Thymus (tissue), 11 donors: ENCODE results near the gene GLRA1. TPM values are rescaled to one million over a fixed set of nuclear protein-coding genes. Genes with fewer than 3 reads are reported as not detected.

Experiments used
- DNase-seq, 9 donors: peaks; one replicate each; pipeline ENCODE4 v3.0.0-alpha.2; 2013; ENCODE audit warnings: low spot score in 9 of 9, low read depth in 6 of 9, missing footprints in 1 of 9
- H3K27ac ChIP-seq, 2 donors: one replicate each; pipeline ENCODE4 v1.5.1; 2013; ENCODE audit warnings: control low read depth in 1 of 2, low read depth in 1 of 2, low read length in 1 of 2, mild to moderate bottlenecking in 1 of 2, moderate library complexity in 1 of 2
- H3K27me3 ChIP-seq, 2 donors: one replicate each; pipeline ENCODE4 v1.5.1; 2013; ENCODE audit warnings: low read length in 1 of 2; ENCODE audit not compliant: control insufficient read depth in 2 of 2, insufficient read depth in 1 of 2
- H3K36me3 ChIP-seq, 2 donors: one replicate each; pipeline ENCODE4 v1.5.1; 2013; ENCODE audit warnings: low read length in 1 of 2, mild to moderate bottlenecking in 1 of 2, moderate library complexity in 1 of 2; ENCODE audit not compliant: control insufficient read depth in 2 of 2, insufficient read depth in 2 of 2
- H3K4me1 ChIP-seq, 2 donors: one replicate each; pipeline ENCODE4 v1.5.1; 2013; ENCODE audit warnings: low read length in 2 of 2; ENCODE audit not compliant: control insufficient read depth in 2 of 2, insufficient read depth in 2 of 2
- H3K4me3 ChIP-seq, 2 donors: one replicate each; pipeline ENCODE4 v1.5.1; 2013; ENCODE audit warnings: low read length in 2 of 2, control low read depth in 1 of 2, mild to moderate bottlenecking in 1 of 2
- H3K9me3 ChIP-seq, 2 donors: one replicate each; pipeline ENCODE4 v1.5.1; 2013; ENCODE audit warnings: low read length in 1 of 2, mild to moderate bottlenecking in 1 of 2; ENCODE audit not compliant: control insufficient read depth in 2 of 2, insufficient read depth in 1 of 2
- WGBS: extraction: QIAGEN DNeasy Blood & Tissue Kit; methylation state at CpG from one replicate; pipeline ENCODE4 v1.1.7; 2013; 5-methylcytosine and 5-hydroxymethylcytosine counted together
- polyA plus RNA-seq: library from polyadenylated mRNA; stranded (reverse); fragments of 200-250 nt; gene quantifications from one replicate; pipeline ENCODE4 v1.2.3, GENCODE V29; 2013
- total RNA-seq: library from RNA; stranded (reverse); fragments of 120-200 nt; gene quantifications from one replicate; pipeline ENCODE4 v1.2.4, GENCODE V29; 2013
- donor health status: healthy.

Gene GLRA1
- total and polyA plus RNA-seq, 2 donors, result not detected

DNA sequence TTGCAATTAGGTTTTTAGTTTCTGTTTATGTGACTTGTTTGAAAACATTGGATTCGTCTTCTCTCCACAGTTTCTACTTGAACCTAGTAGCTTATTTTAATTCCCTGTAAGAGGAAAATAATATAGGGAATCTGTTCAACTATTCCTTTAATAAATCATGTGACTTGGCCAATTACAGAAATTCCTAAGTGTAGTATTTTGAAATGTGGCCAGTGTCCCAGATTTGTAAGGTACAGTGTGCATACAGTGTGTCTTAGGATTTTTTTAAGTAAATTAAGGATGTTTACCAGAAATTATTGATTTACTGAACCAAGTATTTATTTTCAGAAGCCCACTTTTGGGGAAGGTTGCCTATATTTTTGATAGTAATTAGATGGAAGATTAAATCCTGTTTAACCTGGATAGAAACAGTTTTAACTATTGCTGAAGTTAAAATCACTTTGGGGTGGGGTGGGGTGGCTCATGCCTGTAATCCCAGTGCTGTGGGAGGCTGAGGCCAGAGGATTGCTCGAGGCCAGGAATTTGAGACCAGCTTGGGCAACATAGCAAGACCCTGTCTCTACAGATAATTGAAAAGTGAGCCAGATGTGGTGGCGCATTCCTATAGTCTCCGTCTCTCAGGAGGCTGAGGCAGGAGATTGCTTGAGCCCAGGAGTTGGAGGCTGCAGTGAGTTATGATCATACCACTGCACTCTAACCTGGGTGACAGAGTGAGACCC, 116.0 kb downstream of the GLRA1 start:
- H3K27ac ChIP-seq, result no peak overlapping the region
- no peak overlapping the region for H3K4me3 ChIP-seq
- no peaks in the 10 kb centered on the region for H3K9me3 ChIP-seq
- H3K36me3 ChIP-seq, result peaks cover 19 to 77% of the 10 kb centered on the region in 2 donors
- no peak for DNase-seq
- WGBS, result 98% methylated on average over 4 of the region's 4 CpGs
- H3K4me1 ChIP-seq, result no peaks in the 10 kb centered on the region
- no peaks in the 10 kb centered on the region for H3K27me3 ChIP-seq

DNA sequence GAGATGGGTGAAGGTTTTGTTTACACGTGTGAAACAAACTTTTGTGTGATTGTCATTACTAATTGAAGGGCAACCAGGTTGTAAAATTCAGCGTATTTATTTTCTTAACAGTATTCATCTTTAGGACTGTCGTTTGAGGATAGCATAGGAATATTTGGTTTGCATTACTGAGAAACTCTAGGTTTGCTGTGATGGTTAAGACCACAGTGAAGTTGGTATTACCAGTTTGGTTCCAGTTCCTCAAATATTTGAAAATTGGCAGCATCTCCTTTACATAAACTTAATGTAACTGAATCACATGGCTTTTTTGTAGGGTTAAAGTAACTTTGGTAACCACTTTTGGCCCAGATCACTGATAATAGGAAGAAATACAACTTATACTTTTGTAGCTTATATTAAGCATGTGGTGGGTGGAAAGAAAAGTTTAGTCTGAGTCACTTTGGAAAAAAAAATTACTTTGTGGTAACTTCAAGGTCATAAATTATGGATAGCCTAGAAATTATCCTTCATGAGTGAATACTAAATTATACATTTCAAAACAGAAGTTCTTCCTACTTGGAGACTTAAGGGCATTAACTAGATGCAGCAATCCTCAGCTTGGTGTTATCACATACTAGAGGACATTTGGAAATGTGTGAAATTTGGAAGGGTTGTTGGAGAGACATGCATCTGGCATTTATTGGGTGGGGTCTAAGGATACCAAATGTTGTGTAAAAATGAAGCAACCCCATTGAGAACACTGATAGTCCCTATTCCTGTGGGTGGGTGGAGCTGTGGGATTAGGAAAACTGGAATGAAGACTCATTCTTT, 119.0 kb downstream of the GLRA1 start:
- 99% methylated on average over 3 of the region's 3 CpGs for WGBS
- Histone ChIP-seq H3K9me3 (no peaks in the 10 kb centered on the region), H3K36me3 (peaks cover 24 to 81% of the 10 kb centered on the region in 2 donors), H3K4me1 (no peaks in the 10 kb centered on the region), H3K27me3 (no peaks in the 10 kb centered on the region), H3K4me3 (no peak overlapping the region), H3K27ac (no peak overlapping the region)
- no peak for DNase-seq

DNA sequence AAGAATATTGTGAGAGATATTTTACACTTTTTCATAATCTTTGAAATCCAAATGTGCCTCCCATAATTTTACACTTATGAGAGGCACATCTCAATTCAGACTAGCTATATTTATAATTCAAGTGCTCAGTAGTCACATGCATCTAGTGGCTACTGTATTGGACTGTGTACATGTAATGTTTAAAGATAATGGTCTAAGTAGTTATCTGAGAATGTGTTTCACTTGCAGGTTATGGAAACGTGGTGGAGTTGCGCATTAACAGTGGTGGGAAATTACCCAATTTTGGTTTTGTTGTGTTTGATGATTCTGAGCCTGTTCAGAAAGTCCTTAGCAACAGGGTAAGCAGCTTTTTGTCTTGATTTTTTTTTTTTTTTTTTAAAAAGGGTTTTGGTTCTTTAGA, 124.1 kb downstream of the GLRA1 start:
- no peaks in the 10 kb centered on the region for H3K27me3 ChIP-seq
- no peaks in the 10 kb centered on the region for H3K9me3 ChIP-seq
- no peak overlapping the region for H3K27ac ChIP-seq
- no peaks in the 10 kb centered on the region for H3K4me1 ChIP-seq
- 93% methylated on average over 2 of the region's 2 CpGs for whole genome bisulfite sequencing
- H3K4me3 ChIP-seq, result no peak overlapping the region
- no peak for DNase-seq
- H3K36me3 ChIP-seq, result peaks cover 46 to 87% of the 10 kb centered on the region in 2 donors

DNA sequence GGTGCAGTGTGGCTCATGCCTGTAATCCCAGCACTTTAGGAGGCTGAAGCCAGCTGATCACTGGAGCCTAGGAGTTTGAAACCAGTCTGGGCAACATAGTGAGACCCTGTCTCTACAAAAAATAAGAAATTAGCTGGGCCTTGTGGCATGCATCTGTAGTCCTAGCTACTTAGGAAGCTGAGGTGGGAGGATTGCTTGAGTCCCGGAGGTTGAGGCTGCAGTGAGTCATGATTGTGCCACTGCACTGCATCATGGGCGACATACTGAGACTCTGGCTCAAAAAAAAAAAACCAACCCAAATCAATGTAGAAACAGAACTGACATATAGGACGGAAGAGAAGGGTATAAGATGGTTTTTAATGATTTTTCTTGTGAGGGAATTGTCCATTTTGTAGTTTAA, 125.2 kb downstream of the GLRA1 start:
- Histone ChIP-seq H3K36me3 (peaks cover 52 to 89% of the 10 kb centered on the region in 2 donors), H3K27me3 (no peaks in the 10 kb centered on the region), H3K9me3 (no peaks in the 10 kb centered on the region), H3K4me3 (no peak overlapping the region), H3K27ac (no peak overlapping the region), H3K4me1 (no peaks in the 10 kb centered on the region)
- no peak for DNase-seq
- WGBS, result 96% methylated on average over 3 of the region's 3 CpGs

- WGBS, result over 99% methylated on average over 3 of the region's 3 CpGs
- Histone ChIP-seq H3K4me3 (no peak overlapping the region), H3K4me1 (no peaks in the 10 kb centered on the region), H3K27me3 (no peaks in the 10 kb centered on the region), H3K36me3 (peaks cover 53 to 92% of the 10 kb centered on the region in 2 donors), H3K27ac (no peak overlapping the region), H3K9me3 (no peaks in the 10 kb centered on the region)
- DNase-seq, result no peak
These were observed 126.0 kb downstream of the GLRA1 start for GRCh38 chr5:151798674-151799073.

DNA sequence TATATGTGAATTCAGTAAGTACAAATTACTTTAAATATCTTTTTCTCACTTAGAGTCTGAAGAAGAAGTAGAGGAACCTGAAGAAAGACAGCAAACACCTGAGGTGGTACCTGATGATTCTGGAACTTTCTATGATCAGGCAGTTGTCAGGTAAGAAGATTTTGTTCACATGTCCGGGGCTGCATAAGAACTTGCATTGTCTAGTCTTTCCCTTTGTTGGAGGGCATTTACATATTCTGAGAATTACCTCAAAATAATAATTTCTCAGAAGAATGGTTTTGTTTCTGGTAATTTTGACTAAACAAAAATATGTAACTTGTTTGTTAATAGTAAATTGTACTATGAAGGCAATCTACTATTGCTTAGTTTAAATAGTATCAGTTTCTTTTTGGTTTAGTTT, 129.2 kb downstream of the GLRA1 start:
- no peak overlapping the region for H3K27ac ChIP-seq

GRCh38 chr5:151793358-151793757, 131.3 kb downstream of the GLRA1 start:
- no peak overlapping the region for H3K27ac ChIP-seq
- peaks cover 53 to 88% of the 10 kb centered on the region in 2 donors for H3K36me3 ChIP-seq
- DNase-seq, result no peak
- 97% methylated on average over 3 of the region's 3 CpGs for WGBS
- no peaks in the 10 kb centered on the region for H3K27me3 ChIP-seq
- no peaks in the 10 kb centered on the region for H3K4me1 ChIP-seq
- H3K4me3 ChIP-seq, result no peak overlapping the region
- H3K9me3 ChIP-seq, result no peaks in the 10 kb centered on the region

More for the DNA sequence above, 129.2 kb downstream of the GLRA1 start:
- Histone ChIP-seq H3K36me3 (peaks cover 59 to 89% of the 10 kb centered on the region in 2 donors), H3K4me1 (no peaks in the 10 kb centered on the region), H3K27me3 (no peaks in the 10 kb centered on the region), H3K4me3 (no peak overlapping the region), H3K9me3 (no peaks in the 10 kb centered on the region)
- DNase-seq, result no peak
- WGBS, result 97% methylated on average over 1 of the region's 1 CpG

DNA sequence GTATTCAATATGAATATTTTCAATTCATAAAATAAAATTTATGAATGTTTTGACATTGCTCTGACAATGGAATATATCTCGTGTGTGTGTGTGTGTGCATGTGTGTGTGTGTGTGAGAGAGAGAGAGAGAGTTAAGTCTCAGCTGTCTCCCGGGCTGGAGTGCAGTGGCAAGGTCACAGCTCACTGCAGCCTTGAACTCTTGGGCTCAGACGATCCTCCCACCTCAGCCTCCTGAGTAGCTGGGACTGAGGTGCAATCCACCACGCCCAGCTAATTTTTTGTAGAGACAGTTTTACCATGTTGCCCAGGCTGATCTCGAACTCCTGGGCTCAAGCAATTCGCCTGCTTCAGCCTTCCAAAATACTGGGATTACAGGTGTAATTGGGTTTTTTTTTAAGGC, 136.8 kb downstream of the GLRA1 start:
- no peaks in the 10 kb centered on the region for H3K9me3 ChIP-seq
- no peak for DNase-seq
- H3K27ac ChIP-seq, result no peak overlapping the region
- 98% methylated on average over 6 of the region's 6 CpGs for WGBS
- no peaks in the 10 kb centered on the region for H3K4me1 ChIP-seq
- H3K27me3 ChIP-seq, result no peaks in the 10 kb centered on the region
- H3K36me3 ChIP-seq, result peaks cover 25 to 56% of the 10 kb centered on the region in 2 donors
- H3K4me3 ChIP-seq, result no peak overlapping the region

- no peak for DNase-seq
- Histone ChIP-seq H3K27ac (no peak overlapping the region), H3K9me3 (no peaks in the 10 kb centered on the region), H3K36me3 (peaks cover 17 to 45% of the 10 kb centered on the region in 2 donors), H3K27me3 (no peaks in the 10 kb centered on the region), H3K4me1 (no peaks in the 10 kb centered on the region), H3K4me3 (no peak overlapping the region)
- 96% methylated on average over 4 of the region's 4 CpGs for WGBS
These were observed 138.2 kb downstream of the GLRA1 start for GRCh38 chr5:151786468-151786867.
